ENCODE measurements around the gene CD93.

GRCh38 chr20:23077277-23077676 lies 8.8 kb downstream of the CD93 start:
- no peak for TF ChIP-seq CTCF (IDR thresholded peaks at IDR 0.05)
- no peak for TF ChIP-seq POLR2A (IDR thresholded peaks at IDR 0.05)

Measured in upper lobe of left lung (tissue), 4 donors.